Activated CD8-positive, alpha-beta memory T cell treated with anti-CD3 and anti-CD28 coated beads, Interleukin-2, amount 50 U/mL, for 1 hour (primary cell): ENCODE results near the gene MEDAG.

ENCODE experiments used
- DNase-seq: peaks from one replicate; pipeline ENCODE4 v3.0.0-alpha.2; 2020; ENCODE audit errors: extremely low read depth

The MEDAG gene

GRCh38 chr13:30957258-30957943 is 51.3 kb downstream of the MEDAG start:
- DNase-seq: no peak

- DNase-seq: no peak
Observed at GRCh38 chr13:30959678-30960077, 53.6 kb downstream of the MEDAG start.

DNA sequence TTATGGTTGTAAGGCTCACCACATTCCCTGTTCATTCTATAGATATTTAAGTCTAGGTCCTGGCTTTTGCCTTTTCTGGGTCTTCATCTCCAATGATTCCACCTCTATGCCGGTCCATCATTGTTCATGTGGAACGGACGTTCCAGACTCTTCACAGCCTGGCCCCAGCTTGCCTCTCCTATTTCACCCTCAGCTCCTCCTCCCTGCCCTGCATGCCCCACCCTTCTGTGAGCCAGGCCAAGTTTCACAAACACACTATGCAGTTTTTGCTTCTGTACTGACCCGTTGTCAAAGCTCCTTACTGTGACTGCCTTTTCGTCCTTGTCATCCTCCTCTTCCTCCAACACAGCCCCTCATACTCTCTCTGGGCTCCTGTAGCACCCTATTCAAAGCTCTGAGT is 57.7 kb downstream of the MEDAG start:
- no peak for DNase-seq

GRCh38 chr13:30965380-30965779 is 59.3 kb downstream of the MEDAG start:
- no peak for DNase-seq

DNA sequence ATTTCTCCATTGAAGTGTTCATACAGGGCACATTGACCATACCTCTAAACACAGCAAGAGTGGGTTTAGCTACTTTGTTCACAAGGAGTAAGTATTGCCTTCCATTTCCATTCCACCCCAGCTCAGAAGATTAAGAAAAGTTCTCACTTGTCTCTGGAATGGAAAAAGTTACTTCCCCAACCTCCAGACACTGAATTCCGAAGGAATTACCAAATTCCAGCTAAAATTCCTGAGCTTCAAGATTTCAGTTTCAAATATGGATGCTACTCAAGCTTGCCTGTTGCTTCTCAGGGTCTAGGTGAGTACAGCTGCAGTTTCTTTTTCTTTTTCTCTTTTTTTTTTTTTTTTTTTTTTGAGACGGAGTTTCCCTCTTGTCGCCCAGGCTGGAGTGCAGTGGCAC is 60.0 kb downstream of the MEDAG start:
- no peak for DNase-seq

- DNase-seq: no peak
Observed at GRCh38 chr13:30968846-30969245, 62.8 kb downstream of the MEDAG start.

DNA sequence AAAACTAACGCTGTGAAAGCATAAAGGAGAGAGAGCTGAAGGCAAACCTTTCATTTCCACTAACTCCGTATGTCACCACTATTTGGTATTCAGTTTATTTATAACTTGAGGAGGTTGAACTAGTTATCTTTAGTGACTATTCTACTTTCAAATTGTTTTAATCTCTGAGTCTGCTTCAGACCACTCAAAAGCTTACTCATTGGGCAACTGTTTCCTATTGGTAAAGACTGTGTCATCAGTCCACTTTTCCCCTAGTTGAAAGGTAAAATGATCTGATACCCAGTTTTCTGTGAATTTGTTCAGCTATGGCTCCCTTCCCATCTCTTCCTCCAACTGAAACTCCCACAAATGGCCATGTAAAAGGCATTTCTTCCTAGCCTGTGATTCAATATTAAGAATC is 65.5 kb downstream of the MEDAG start:
- no peak for DNase-seq

GRCh38 chr13:30972888-30973377 is 66.9 kb downstream of the MEDAG start:
- DNase-seq: no peak

DNA sequence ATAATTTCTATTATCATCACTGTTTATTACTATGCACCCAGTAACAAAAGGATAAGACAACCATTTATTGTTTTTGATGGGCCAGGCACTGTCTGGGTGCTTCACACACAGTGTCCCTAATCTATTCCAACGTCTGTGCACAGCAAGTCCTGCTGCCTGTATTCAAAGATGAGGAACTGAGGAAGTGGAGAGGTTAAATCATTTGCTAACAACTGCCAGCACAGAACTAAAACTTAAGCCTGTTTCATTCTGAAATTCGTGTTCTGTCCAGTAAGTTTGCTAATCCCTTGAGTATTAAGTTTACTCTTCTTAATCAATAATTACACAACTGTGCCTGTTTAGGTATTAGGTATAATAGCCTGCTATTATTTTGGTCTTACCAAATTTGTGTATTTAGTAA is 68.3 kb downstream of the MEDAG start:
- no peak for DNase-seq
